Astrocyte of the spinal cord (primary cell): ENCODE measurements around the gene ITGA11.

Experiments
- DNase-seq: peaks from one replicate; pipeline ENCODE4 v3.0.0; 2011; ENCODE audit warnings: low read depth, low spot score
- H3K4me3 ChIP-seq: 2 replicates; pipeline ENCODE4 v1.5.1; 2011; ENCODE audit warnings: low read depth, mild to moderate bottlenecking, low read length, moderate library complexity
- in situ Hi-C: cut with HindIII; loops from 2 replicates; pipeline ENCODE4 v1.10.0; 2017; ENCODE audit warnings: low sequenced_read_pairs
- TF ChIP-seq, protein P1 (sequence below): IDR thresholded peaks from 2 replicates; pipeline ENCODE4 v1.5.1; 2012; ENCODE audit warnings: low read depth, mild to moderate bottlenecking, low read length, inconsistent platforms

The ITGA11 gene

DNA sequence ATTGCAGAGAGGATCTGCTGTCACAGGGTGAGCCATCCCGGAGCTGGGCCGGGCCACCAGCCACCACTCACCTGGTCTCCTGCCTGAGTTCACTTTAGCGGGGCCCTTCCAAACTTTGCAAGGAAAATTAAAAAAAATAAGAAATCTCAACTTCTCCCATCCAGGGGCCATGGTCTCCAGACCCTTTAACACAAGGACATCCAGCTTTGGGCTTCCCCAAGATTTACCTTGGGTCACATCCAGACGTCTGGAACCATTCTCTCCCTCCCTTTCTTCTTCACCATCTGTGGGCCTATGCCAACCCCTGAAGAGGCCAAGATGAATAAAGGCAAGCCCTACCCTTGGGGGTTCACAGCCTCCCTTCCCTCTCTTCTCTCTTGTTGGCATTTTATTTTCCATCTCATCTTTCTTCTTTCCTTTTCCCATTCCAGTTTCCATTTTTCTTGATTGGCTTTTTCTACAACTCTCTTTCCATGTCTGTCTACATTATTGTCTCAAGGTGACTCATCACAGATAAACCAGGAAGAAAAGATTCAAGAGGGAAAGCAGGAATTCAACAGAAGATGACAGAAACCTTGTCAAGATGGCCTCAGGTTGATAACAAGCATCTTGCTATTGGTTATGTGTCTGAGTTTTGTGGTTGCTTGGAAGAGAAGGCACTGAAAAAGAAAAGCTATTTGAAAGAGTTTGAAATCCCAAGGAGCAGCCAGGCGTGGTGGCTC is 49.5 kb downstream of the ITGA11 start:
- TF ChIP-seq, protein P1, sequence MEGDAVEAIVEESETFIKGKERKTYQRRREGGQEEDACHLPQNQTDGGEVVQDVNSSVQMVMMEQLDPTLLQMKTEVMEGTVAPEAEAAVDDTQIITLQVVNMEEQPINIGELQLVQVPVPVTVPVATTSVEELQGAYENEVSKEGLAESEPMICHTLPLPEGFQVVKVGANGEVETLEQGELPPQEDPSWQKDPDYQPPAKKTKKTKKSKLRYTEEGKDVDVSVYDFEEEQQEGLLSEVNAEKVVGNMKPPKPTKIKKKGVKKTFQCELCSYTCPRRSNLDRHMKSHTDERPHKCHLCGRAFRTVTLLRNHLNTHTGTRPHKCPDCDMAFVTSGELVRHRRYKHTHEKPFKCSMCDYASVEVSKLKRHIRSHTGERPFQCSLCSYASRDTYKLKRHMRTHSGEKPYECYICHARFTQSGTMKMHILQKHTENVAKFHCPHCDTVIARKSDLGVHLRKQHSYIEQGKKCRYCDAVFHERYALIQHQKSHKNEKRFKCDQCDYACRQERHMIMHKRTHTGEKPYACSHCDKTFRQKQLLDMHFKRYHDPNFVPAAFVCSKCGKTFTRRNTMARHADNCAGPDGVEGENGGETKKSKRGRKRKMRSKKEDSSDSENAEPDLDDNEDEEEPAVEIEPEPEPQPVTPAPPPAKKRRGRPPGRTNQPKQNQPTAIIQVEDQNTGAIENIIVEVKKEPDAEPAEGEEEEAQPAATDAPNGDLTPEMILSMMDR, result no peak
- in situ Hi-C loops, result no loop called here

DNA sequence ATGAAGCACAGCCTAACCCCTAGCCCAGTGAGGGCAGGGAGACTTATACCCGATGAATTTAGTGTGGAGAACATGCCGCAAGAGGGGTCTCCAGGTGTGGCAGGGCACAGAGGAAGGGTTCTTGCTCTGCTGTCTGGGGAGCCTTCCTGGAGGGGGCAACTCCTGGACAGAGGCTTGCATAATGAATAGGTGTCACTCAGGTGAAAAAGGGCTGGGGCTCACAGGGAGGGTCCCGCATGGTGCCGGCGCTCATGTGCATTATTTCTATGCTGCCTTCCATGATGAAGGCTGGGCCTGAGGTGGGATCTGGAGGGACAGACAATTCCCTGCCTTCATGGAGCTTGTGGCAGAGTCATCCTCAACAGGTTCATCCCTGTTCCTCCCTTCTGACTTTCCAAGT is 51.5 kb downstream of the ITGA11 start:
- TF ChIP-seq, protein P1, result no peak
- H3K4me3 ChIP-seq, result no peak overlapping the region
- no peak for DNase-seq
- in situ Hi-C loops, result no loop called here

More for the DNA sequence above, 49.5 kb downstream of the ITGA11 start:
- DNase-seq, result no peak
- no peak overlapping the region for H3K4me3 ChIP-seq

DNA sequence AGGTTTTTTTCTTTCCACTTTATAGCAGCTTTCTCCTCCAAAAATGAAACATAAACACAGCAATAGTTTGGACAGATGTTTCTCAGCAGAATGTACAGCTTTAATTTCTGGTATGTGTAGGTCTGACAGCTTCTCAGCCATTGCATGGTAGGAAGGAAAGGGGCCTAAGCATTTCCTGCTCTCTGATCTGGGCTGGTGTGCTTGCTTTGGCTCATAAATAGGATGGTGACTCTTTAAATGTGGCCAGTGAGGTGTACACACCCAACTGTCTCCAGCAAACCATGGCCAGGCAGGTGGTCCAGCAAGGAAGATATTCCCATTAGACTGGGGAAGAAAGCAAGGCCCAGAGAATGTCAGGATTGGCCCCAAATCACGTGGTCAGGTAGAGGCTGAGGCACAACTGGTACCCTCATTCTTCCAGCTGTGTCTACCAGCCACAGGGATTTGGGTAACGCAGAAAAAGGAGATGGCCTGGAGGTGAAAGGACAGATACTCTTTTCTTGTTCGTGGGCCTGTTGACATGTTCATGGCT is 52.1 kb downstream of the ITGA11 start:
- TF ChIP-seq, protein P1, result no peak
- in situ Hi-C loops, result no loop called here
- no peak overlapping the region for H3K4me3 ChIP-seq
- DNase-seq, result peak; percentile 67

DNA sequence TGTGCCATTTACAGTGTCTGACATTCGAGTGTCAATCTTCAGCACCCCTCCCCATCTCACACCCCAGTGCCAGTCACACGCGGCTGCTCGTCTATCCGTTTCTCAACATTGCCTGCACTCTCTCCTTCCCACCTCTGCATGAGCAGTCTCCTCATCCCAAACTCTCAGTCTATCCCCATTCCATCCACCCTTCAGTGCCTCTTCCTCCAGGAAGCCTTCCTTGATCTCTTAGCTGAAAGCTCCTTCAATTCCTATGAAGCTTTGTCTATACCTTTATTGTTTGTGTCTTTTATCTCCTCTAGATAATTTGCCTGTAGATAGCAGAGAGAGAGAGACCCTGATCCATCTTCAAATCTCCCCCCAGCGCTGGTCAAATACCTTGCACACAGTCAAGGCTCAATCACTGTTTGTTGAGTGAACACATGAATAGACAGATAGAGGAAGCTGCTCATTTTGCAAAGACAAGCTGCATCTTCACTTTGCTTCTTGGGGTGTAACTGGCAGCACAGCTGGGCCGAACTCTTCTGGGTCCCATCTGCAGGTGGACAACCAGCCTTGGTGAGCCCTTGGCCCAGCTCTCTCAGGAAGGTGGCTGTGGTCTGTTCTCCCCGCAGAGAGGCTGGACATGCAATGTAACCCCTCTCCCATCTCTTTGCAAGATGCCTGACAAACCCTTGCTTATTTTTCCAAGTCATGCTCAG is 52.8 kb downstream of the ITGA11 start:
- TF ChIP-seq, protein P1, result no peak
- no peak for DNase-seq
- in situ Hi-C loops, result no loop called here
- H3K4me3 ChIP-seq, result no peak overlapping the region

DNA sequence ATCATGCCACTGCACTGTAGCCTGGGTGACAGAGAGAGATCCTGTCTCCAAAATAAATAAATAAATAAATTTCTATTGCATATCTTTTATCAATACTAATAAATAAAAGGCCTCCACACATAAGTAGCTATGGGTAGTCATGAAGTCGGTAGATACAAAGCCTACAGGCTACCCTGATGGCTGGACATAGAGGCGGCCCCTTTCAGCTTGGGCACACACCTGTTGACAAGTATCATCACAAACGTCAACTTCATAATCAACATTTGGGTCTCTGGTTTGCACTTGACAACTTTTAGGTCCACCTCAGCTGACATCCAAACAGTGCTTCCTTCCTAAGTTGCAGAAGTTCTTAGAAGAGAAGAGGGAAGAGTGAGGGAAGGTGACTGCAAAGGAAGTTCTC is 53.4 kb downstream of the ITGA11 start:
- TF ChIP-seq, protein P1, result no peak
- DNase-seq, result no peak
- in situ Hi-C loops, result no loop called here
- no peak overlapping the region for H3K4me3 ChIP-seq

DNA sequence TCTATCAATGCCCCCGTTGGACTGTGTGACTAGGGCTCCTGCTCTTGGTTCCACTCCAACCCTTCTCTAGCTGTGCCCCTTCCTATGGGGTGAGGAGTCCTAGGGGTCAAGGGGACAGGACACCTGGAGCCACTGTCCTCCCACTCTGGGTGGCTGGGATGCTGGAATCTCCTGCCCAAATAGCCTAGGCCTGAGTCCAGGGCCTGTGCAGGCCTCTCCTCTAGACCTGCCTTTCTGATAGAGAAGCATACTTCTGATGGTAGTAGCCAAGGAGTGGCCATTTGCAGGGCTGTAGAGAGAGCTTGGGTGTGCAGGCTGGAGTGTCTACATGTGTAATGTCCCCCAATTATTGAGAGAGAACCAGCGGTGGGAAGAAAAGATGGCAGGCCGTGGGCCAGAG is 54.2 kb downstream of the ITGA11 start:
- TF ChIP-seq, protein P1, result no peak
- H3K4me3 ChIP-seq, result no peak overlapping the region
- in situ Hi-C loops, result no loop called here
- no peak for DNase-seq
